Measurements from ENCODE around the gene CRB1.

CRB1 gene

DNA sequence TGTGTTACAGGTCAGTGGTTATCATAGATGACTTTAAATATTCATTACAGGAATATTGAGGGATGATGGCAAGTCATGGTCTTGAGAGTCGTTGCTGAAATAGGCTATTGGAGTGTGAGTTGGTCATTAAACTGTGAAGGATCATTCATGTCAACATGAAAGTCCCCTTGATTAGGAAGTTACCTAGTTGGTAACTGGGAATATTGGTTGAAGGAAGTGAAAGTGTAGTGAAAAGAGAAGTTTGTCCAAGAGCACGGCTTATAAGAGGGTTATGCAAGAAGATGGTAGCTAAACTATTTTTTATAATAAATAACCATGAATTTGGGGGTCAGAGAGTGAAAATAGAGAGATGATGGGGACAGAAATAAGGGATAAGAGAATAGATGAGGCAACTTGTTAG lies 16.9 kb downstream of the CRB1 start:
- Histone ChIP-seq H3K36me3 (no peaks in the 10 kb centered on the region), H3K27ac (no peak overlapping the region), H3K9me3 (ENCODE audit: severe bottlenecking) (no peaks in the 10 kb centered on the region), H3K4me3 (ENCODE audit: low read depth, low read length) (no peak overlapping the region), H3K27me3 (ENCODE audit: insufficient read depth, low read depth, severe bottlenecking) (no peaks in the 10 kb centered on the region)
- TF ChIP-seq, protein P1, sequence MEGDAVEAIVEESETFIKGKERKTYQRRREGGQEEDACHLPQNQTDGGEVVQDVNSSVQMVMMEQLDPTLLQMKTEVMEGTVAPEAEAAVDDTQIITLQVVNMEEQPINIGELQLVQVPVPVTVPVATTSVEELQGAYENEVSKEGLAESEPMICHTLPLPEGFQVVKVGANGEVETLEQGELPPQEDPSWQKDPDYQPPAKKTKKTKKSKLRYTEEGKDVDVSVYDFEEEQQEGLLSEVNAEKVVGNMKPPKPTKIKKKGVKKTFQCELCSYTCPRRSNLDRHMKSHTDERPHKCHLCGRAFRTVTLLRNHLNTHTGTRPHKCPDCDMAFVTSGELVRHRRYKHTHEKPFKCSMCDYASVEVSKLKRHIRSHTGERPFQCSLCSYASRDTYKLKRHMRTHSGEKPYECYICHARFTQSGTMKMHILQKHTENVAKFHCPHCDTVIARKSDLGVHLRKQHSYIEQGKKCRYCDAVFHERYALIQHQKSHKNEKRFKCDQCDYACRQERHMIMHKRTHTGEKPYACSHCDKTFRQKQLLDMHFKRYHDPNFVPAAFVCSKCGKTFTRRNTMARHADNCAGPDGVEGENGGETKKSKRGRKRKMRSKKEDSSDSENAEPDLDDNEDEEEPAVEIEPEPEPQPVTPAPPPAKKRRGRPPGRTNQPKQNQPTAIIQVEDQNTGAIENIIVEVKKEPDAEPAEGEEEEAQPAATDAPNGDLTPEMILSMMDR (IDR thresholded peaks at IDR 0.05; ENCODE audit: low read depth, low read length) = no peak
- DNase-seq = no peak

DNA sequence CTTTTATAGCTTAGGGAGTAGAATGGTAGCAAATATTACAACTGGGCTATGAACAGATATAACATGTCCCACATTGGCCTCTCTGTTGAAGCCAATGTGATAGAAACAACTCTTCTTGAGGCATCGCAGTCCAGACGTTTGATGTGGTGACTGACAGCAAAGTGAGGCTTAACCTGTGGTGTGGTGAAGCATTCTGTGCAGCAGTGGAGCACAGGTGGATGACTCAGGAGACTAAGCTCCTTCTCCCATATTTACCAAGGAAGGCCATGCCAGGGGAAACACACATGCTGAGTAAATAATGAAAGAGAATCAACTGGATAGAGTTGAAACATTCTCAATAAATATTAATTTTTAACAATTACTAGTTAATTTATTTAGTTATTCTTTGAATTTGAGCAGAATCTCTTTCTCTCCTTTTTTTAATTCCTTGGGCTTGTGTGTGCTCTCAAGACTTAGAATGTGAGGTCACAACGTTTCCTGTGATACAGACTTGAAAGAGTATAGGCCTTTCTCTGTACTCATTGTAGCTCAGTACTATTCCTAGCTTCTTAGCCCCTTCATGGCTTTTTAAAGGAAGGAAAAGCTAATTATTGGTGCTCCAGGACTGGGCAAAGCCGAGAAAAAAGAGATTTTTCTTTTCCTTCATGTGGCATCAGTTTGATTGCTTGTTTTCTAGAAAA lies 17.6 kb downstream of the CRB1 start:
- TF ChIP-seq, protein P1 (IDR thresholded peaks at IDR 0.05; ENCODE audit: low read depth, low read length) = no peak
- no peak for DNase-seq
- Histone ChIP-seq H3K4me3 (ENCODE audit: low read depth, low read length) (no peak overlapping the region), H3K27me3 (ENCODE audit: insufficient read depth, low read depth, severe bottlenecking) (no peaks in the 10 kb centered on the region), H3K9me3 (ENCODE audit: severe bottlenecking) (no peaks in the 10 kb centered on the region), H3K27ac (no peak overlapping the region), H3K36me3 (no peaks in the 10 kb centered on the region)

DNA sequence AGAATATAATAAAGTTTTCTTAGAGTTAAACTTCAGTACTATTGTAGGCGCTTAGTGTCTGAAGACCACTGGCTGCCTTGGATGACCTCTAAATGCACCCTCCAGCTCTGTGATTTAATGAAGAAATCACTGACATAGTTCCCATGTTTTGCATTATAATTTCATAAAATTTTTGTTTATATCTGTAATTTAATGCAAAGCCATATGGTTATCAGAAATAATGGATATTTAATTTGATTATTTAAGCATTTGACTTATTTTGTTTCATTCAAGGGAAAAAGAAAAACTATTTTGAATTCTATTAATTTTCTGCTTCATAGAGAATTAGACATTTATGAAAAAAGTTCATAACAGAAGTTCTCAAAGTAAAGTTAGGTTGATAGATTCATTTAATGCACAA lies 18.6 kb downstream of the CRB1 start:
- Histone ChIP-seq H3K36me3 (no peaks in the 10 kb centered on the region), H3K9me3 (ENCODE audit: severe bottlenecking) (no peaks in the 10 kb centered on the region), H3K27ac (no peak overlapping the region), H3K27me3 (ENCODE audit: insufficient read depth, low read depth, severe bottlenecking) (no peaks in the 10 kb centered on the region), H3K4me3 (ENCODE audit: low read depth, low read length) (no peak overlapping the region)
- no peak for DNase-seq
- TF ChIP-seq, protein P1 (IDR thresholded peaks at IDR 0.05; ENCODE audit: low read depth, low read length) = no peak

DNA sequence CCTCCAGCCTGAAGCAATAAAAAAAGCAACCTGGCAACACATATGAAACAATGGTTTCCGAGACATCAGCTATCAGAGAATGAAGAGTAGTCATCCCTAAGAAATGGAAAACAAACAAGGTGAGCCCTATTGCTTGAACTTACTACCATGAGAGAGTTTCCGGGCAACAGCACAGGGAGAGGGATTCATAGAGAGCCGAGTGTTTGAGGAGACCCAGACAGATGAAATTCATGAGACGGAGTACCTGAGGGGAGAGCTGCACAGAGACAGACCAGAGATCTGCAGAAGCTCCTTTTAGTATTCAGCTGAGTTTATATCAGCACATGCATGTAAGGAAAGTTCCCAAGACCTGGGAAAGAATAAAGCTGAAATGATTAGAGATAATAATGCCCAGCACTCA lies 19.8 kb downstream of the CRB1 start:
- TF ChIP-seq, protein P1 (IDR thresholded peaks at IDR 0.05; ENCODE audit: low read depth, low read length) = no peak
- H3K4me3 ChIP-seq (ENCODE audit: low read depth, low read length) = no peak overlapping the region
- no peaks in the 10 kb centered on the region for H3K9me3 ChIP-seq (ENCODE audit: severe bottlenecking)
- no peaks in the 10 kb centered on the region for H3K36me3 ChIP-seq
- H3K27me3 ChIP-seq (ENCODE audit: insufficient read depth, low read depth, severe bottlenecking) = no peaks in the 10 kb centered on the region
- no peak overlapping the region for H3K27ac ChIP-seq
- no peak for DNase-seq

DNA sequence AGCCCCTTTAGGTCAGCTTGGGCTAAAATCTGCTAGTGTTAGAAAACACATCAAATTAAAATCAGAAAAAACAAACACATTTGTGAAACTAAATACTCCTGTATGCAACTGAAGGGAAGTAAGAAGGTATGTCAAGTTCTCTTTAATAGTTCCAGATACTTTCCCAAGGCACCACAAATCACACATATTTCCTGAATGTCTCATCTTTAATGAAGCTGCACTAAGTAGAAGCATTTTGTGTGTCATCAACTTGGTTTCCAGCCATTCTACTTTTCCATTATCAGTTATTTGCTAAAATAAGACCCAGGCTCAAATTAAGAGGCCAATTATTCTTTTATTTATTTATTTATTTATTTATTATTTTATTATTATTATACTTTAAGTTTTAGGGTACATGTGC lies 34.7 kb downstream of the CRB1 start:
- peaks cover 1% of the 10 kb centered on the region for H3K9me3 ChIP-seq (ENCODE audit: severe bottlenecking)
- no peak overlapping the region for H3K27ac ChIP-seq
- H3K4me3 ChIP-seq (ENCODE audit: low read depth, low read length) = no peak overlapping the region
- H3K27me3 ChIP-seq (ENCODE audit: insufficient read depth, low read depth, severe bottlenecking) = no peaks in the 10 kb centered on the region
- TF ChIP-seq, protein P1 (IDR thresholded peaks at IDR 0.05; ENCODE audit: low read depth, low read length) = no peak
- no peak for DNase-seq
- no peaks in the 10 kb centered on the region for H3K36me3 ChIP-seq

DNA sequence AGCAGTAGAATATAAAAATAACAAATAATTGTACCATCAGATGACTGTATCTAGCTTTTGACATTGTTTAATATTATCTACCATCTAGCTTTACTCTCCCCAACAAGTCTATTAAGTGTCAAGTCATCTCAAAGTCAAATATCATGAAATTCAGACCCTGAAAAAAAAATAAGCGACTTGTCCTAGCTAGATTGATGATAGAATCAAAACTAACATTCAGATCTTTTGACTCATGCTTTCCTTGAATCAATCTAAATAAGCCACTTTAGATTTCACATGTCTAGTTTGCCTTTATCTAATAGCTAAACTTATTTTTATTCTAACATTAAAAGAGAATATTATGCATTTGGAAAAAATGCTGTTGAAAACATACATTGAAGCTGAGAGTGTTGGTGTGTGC lies 35.4 kb downstream of the CRB1 start:
- no peak overlapping the region for H3K27ac ChIP-seq
- H3K9me3 ChIP-seq (ENCODE audit: severe bottlenecking) = peaks cover 3% of the 10 kb centered on the region
- no peaks in the 10 kb centered on the region for H3K36me3 ChIP-seq
- TF ChIP-seq, protein P1 (IDR thresholded peaks at IDR 0.05; ENCODE audit: low read depth, low read length) = no peak
- no peak overlapping the region for H3K4me3 ChIP-seq (ENCODE audit: low read depth, low read length)
- DNase-seq = no peak
- no peaks in the 10 kb centered on the region for H3K27me3 ChIP-seq (ENCODE audit: insufficient read depth, low read depth, severe bottlenecking)

All from WERI-Rb-1 (cell line).